Neural cell (in vitro differentiated cells): ENCODE data around the gene ERBB4. TPM values are rescaled to one million over a fixed set of nuclear protein-coding genes. Genes with fewer than 3 reads are reported as not detected.

Experiments used
- H2AFZ ChIP-seq: fragments of 200-600, 300-800 bp; sonication (generic), shearing (Covaris generic); 2 replicates; pipeline ENCODE4 v1.6.0; 2014; ENCODE audit warnings: low read depth, mild to moderate bottlenecking, antibody characterized with exemption, low read length, moderate library complexity
- H3F3A ChIP-seq: fragments of 200-600 bp; shearing (Covaris generic); 2 replicates; pipeline ENCODE4 v1.6.1; 2016; ENCODE audit warnings: mild to moderate bottlenecking, moderate library complexity, mixed read lengths, antibody characterized with exemption, low read length; ENCODE audit not compliant: insufficient read depth, poor library complexity, severe bottlenecking
- H3K27ac ChIP-seq: fragments of 200-600, 300-800 bp; sonication (generic), shearing (Covaris generic); 2 replicates; pipeline ENCODE4 v1.5.1; 2014; ENCODE audit warnings: mild to moderate bottlenecking, low read length, moderate library complexity
- H3K27me3 ChIP-seq: fragments of 300-800, 200-600 bp; sonication (generic), shearing (Covaris generic); 2 replicates; pipeline ENCODE4 v1.6.0; 2014; ENCODE audit warnings: mild to moderate bottlenecking, low read depth, low read length, moderate library complexity; ENCODE audit not compliant: insufficient read depth
- H3K36me3 ChIP-seq: fragments of 300-800, 200-600 bp; sonication (generic), shearing (Covaris generic); 2 replicates; pipeline ENCODE4 v1.5.1; 2014; ENCODE audit warnings: mild to moderate bottlenecking, antibody characterized with exemption, low read length, moderate library complexity; ENCODE audit not compliant: insufficient read depth
- H3K4me2 ChIP-seq: fragments of 300-800, 200-600 bp; sonication (generic), shearing (Covaris generic); 2 replicates; pipeline ENCODE4 v1.6.0; 2014; ENCODE audit warnings: mild to moderate bottlenecking, low read length
- H3K4me3 ChIP-seq: fragments of 300-800, 200-600 bp; sonication (generic), shearing (Covaris generic); 2 replicates; pipeline ENCODE4 v1.5.1; 2014; ENCODE audit warnings: mild to moderate bottlenecking, low read length, moderate library complexity
- H3K79me2 ChIP-seq: fragments of 200-600 bp; shearing (Covaris generic); replicated peaks from 2 replicates; pipeline ENCODE4 v1.6.0; 2014; ENCODE audit warnings: mild to moderate bottlenecking, low read length, moderate library complexity; ENCODE audit not compliant: insufficient read depth
- H3K9ac ChIP-seq: fragments of 300-800, 200-600 bp; sonication (generic), shearing (Covaris generic); 2 replicates; pipeline ENCODE4 v1.6.1; 2016; ENCODE audit warnings: mild to moderate bottlenecking, low read length, mixed read lengths
- H3K9me2 ChIP-seq: fragments of 200-600 bp; shearing (Covaris generic); 2 replicates; pipeline ENCODE4 v1.6.1; 2016; ENCODE audit warnings: mild to moderate bottlenecking, low read length, mixed read lengths; ENCODE audit not compliant: insufficient read depth
- H3K9me3 ChIP-seq: fragments of 200-600, 300-800 bp; sonication (generic), shearing (Covaris generic); 2 replicates; pipeline ENCODE4 v1.6.1; 2016; ENCODE audit warnings: mild to moderate bottlenecking, mixed run types, low read length, moderate library complexity, mixed read lengths
- H4K20me1 ChIP-seq: fragments of 200-600 bp; shearing (Covaris generic); 2 replicates; pipeline ENCODE4 v1.6.1; 2016; ENCODE audit warnings: mild to moderate bottlenecking, mixed run types; ENCODE audit not compliant: insufficient read depth
- EP300 ChIP-seq: fragments of 450-650 bp; conservative IDR thresholded peaks from 2 replicates; pipeline ENCODE4 v1.6.1; 2014; ENCODE audit warnings: antibody characterized with exemption, mild to moderate bottlenecking, moderate library complexity; ENCODE audit not compliant: poor library complexity, severe bottlenecking
- EZH2 ChIP-seq: fragments of 200-600, 300-800 bp; shearing (Covaris generic), sonication (generic); IDR thresholded peaks from 2 replicates; pipeline ENCODE4 v1.6.1; 2014; ENCODE audit warnings: antibody characterized with exemption, low read length, borderline replicate concordance, mild to moderate bottlenecking; ENCODE audit not compliant: insufficient read depth, poor library complexity, severe bottlenecking
- MXI1 ChIP-seq: fragments of 450-650 bp; conservative IDR thresholded peaks from 2 replicates; pipeline ENCODE4 v1.6.1; 2014; ENCODE audit warnings: antibody characterized with exemption, mild to moderate bottlenecking; ENCODE audit not compliant: poor library complexity, severe bottlenecking
- POLR2AphosphoS5 ChIP-seq: IDR thresholded peaks from 2 replicates; pipeline ENCODE4 v1.6.1; 2012
- RAD21 ChIP-seq: fragments of 450-650 bp; conservative IDR thresholded peaks from 2 replicates; pipeline ENCODE4 v1.6.1; 2014; ENCODE audit warnings: antibody characterized with exemption, mild to moderate bottlenecking, moderate library complexity
- SMC3 ChIP-seq: fragments of 450-650 bp; conservative IDR thresholded peaks from 2 replicates; pipeline ENCODE4 v1.6.1; 2014; ENCODE audit warnings: antibody characterized with exemption, mild to moderate bottlenecking, moderate library complexity; ENCODE audit not compliant: poor library complexity
- TAF1 ChIP-seq: IDR thresholded peaks from 2 replicates; pipeline ENCODE4 v1.6.1; 2012; ENCODE audit warnings: low read depth
- polyA plus RNA-seq: library from polyadenylated mRNA; depleted of rRNA; stranded (reverse); fragments of >200 nt; gene quantifications from 2 replicates; pipeline ENCODE4 v1.2.3, GENCODE V29; 2014
- TF ChIP-seq, protein P1 (sequence below): IDR thresholded peaks from 2 replicates; pipeline ENCODE4 v1.6.1; 2012; ENCODE audit warnings: borderline replicate concordance
- TF ChIP-seq, protein P2 (sequence below): fragments of 450-650 bp; IDR thresholded peaks from 2 replicates; pipeline ENCODE4 v1.5.1; 2014; ENCODE audit warnings: antibody characterized with exemption, mild to moderate bottlenecking, moderate library complexity; ENCODE audit not compliant: poor library complexity, severe bottlenecking

The ERBB4 gene
- polyA plus RNA-seq, 1 donor from 2014 or later, result 0.69 TPM

DNA sequence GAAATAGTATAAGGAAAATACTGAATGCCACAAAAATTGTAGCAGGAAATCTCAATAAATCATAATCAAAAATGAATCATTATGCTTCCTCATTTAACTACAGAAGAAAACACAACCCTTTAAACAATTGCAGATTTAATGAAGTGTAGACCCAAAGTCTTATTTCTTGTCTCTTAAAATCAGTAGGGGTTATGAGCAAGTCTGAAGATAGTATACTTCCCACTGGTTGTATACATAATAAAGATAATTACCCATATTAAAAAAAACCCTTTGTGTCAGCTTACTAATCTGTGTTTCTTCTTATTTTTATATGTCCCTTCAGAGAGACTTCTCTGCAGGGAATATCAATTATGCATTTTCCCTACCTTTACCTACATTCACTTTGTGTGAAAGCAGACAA is 504.7 kb downstream of the ERBB4 start:
- Histone ChIP-seq H3K4me2 (no peak overlapping the region), H3F3A (no peaks in the 10 kb centered on the region), H3K27ac (no peak overlapping the region), H3K4me3 (no peak overlapping the region), H3K79me2 (no peaks in the 10 kb centered on the region), H3K9me3 (no peaks in the 10 kb centered on the region), H3K36me3 (no peaks in the 10 kb centered on the region), H4K20me1 (no peaks in the 10 kb centered on the region), H3K9me2 (no peaks in the 10 kb centered on the region), H3K27me3 (no peaks in the 10 kb centered on the region), H3K9ac (no peak overlapping the region), H2AFZ (no peak overlapping the region)
- TF ChIP-seq POLR2AphosphoS5, result no peak
- TF ChIP-seq, protein P1, sequence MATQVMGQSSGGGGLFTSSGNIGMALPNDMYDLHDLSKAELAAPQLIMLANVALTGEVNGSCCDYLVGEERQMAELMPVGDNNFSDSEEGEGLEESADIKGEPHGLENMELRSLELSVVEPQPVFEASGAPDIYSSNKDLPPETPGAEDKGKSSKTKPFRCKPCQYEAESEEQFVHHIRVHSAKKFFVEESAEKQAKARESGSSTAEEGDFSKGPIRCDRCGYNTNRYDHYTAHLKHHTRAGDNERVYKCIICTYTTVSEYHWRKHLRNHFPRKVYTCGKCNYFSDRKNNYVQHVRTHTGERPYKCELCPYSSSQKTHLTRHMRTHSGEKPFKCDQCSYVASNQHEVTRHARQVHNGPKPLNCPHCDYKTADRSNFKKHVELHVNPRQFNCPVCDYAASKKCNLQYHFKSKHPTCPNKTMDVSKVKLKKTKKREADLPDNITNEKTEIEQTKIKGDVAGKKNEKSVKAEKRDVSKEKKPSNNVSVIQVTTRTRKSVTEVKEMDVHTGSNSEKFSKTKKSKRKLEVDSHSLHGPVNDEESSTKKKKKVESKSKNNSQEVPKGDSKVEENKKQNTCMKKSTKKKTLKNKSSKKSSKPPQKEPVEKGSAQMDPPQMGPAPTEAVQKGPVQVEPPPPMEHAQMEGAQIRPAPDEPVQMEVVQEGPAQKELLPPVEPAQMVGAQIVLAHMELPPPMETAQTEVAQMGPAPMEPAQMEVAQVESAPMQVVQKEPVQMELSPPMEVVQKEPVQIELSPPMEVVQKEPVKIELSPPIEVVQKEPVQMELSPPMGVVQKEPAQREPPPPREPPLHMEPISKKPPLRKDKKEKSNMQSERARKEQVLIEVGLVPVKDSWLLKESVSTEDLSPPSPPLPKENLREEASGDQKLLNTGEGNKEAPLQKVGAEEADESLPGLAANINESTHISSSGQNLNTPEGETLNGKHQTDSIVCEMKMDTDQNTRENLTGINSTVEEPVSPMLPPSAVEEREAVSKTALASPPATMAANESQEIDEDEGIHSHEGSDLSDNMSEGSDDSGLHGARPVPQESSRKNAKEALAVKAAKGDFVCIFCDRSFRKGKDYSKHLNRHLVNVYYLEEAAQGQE, result no peak
- TF ChIP-seq TAF1, result no peak

DNA sequence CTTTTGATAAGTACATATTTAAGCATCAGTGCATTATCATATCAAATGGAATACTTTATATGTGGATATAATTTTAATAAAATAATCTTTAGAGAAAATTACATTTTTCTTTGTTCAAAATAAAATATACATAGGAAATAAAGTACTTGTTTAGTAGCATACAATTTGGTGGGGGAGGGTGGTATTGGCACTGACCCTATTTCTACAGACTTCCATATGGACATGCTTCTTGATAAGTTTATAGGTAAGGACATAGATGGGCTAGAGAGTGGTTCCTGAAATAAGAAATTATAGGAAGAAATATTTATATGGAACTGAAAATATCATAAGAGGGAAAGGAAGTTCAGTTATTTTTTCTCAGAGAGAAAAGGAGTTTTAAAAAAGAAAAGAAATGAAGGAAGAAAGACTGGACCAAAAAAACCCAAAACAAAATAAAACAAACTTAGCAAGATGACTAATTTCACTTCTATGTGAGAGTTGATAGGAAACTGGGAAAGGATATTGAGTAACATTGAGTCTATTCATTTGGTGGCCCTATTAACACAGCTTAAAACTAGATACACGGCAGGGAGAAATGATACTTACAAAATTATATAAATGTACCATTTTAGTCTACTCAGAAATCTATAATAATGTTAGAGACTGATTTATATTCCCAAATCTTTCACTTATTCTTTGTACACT is 505.9 kb downstream of the ERBB4 start:
- Histone ChIP-seq H3K9me3 (no peaks in the 10 kb centered on the region), H3F3A (no peaks in the 10 kb centered on the region), H3K27me3 (no peaks in the 10 kb centered on the region), H3K79me2 (no peaks in the 10 kb centered on the region), H2AFZ (no peak overlapping the region), H3K9me2 (no peaks in the 10 kb centered on the region), H3K4me2 (no peak overlapping the region), H3K36me3 (no peaks in the 10 kb centered on the region), H4K20me1 (no peaks in the 10 kb centered on the region), H3K27ac (no peak overlapping the region), H3K4me3 (no peak overlapping the region), H3K9ac (no peak overlapping the region)
- TF ChIP-seq MXI1 (no peak), RAD21 (no peak), EP300 (no peak), SMC3 (no peak), TAF1 (no peak), EZH2 (no peak), POLR2AphosphoS5 (no peak)
- TF ChIP-seq, protein P2, sequence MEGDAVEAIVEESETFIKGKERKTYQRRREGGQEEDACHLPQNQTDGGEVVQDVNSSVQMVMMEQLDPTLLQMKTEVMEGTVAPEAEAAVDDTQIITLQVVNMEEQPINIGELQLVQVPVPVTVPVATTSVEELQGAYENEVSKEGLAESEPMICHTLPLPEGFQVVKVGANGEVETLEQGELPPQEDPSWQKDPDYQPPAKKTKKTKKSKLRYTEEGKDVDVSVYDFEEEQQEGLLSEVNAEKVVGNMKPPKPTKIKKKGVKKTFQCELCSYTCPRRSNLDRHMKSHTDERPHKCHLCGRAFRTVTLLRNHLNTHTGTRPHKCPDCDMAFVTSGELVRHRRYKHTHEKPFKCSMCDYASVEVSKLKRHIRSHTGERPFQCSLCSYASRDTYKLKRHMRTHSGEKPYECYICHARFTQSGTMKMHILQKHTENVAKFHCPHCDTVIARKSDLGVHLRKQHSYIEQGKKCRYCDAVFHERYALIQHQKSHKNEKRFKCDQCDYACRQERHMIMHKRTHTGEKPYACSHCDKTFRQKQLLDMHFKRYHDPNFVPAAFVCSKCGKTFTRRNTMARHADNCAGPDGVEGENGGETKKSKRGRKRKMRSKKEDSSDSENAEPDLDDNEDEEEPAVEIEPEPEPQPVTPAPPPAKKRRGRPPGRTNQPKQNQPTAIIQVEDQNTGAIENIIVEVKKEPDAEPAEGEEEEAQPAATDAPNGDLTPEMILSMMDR, result no peak
- TF ChIP-seq, protein P1, result no peak
